Ishikawa (cell line): ENCODE measurements around the gene RGS7.

Source experiments
- CEBPB ChIP-seq: IDR thresholded peaks from 2 replicates; pipeline ENCODE4 v1.6.1; 2012
- CREB1 ChIP-seq: IDR thresholded peaks from 2 replicates; pipeline ENCODE4 v1.6.1; 2012; ENCODE audit warnings: low read depth
- EGR1 ChIP-seq: IDR thresholded peaks from 2 replicates; pipeline ENCODE4 v1.6.1; 2012
- EP300 ChIP-seq: IDR thresholded peaks from 2 replicates; pipeline ENCODE4 v1.6.1; 2012; ENCODE audit warnings: borderline replicate concordance
- FOXM1 ChIP-seq: IDR thresholded peaks from 2 replicates; pipeline ENCODE4 v1.6.1; 2012; ENCODE audit warnings: low read depth, borderline replicate concordance
- MAX ChIP-seq: IDR thresholded peaks from 2 replicates; pipeline ENCODE4 v1.6.1; 2012
- NFIC ChIP-seq: IDR thresholded peaks from 2 replicates; pipeline ENCODE4 v1.6.1; 2012
- RAD21 ChIP-seq: IDR thresholded peaks from 2 replicates; pipeline ENCODE4 v1.6.1; 2012; ENCODE audit warnings: low read depth
- REST ChIP-seq: IDR thresholded peaks from 2 replicates; pipeline ENCODE4 v1.6.1; 2012; ENCODE audit warnings: low read depth, mild to moderate bottlenecking
- TAF1 ChIP-seq: IDR thresholded peaks from 2 replicates; pipeline ENCODE4 v1.6.1; 2012; ENCODE audit warnings: low read depth, mild to moderate bottlenecking
- TCF12 ChIP-seq: IDR thresholded peaks from 2 replicates; pipeline ENCODE4 v1.6.1; 2012; ENCODE audit warnings: low read depth
- TEAD4 ChIP-seq: IDR thresholded peaks from 2 replicates; pipeline ENCODE4 v1.6.1; 2012
- USF1 ChIP-seq: IDR thresholded peaks from 2 replicates; pipeline ENCODE4 v1.6.1; 2012
- YY1 ChIP-seq: IDR thresholded peaks from 2 replicates; pipeline ENCODE4 v1.6.1; 2012; ENCODE audit warnings: low read depth
- ZBTB7A ChIP-seq: IDR thresholded peaks from 2 replicates; pipeline ENCODE4 v1.6.1; 2012; ENCODE audit warnings: low read depth

The RGS7 gene

GRCh38 chr1:241102664-241103063, 254.3 kb downstream of the RGS7 start:
- TF ChIP-seq TCF12 (no peak), USF1 (no peak), RAD21 (no peak), TAF1 (no peak), NFIC (no peak), REST (no peak), EGR1 (no peak), YY1 (no peak), CREB1 (no peak)

GRCh38 chr1:241101622-241102021, 255.4 kb downstream of the RGS7 start:
- TF ChIP-seq EGR1 (no peak), FOXM1 (no peak), NFIC (no peak), TAF1 (no peak), TEAD4 (no peak), REST (no peak), YY1 (no peak), CREB1 (no peak), ZBTB7A (no peak), MAX (no peak), RAD21 (no peak), CEBPB (no peak), TCF12 (no peak), USF1 (no peak), EP300 (no peak)

GRCh38 chr1:241097479-241097878, 259.5 kb downstream of the RGS7 start:
- TF ChIP-seq USF1 (no peak), REST (no peak), CREB1 (no peak), RAD21 (no peak), NFIC (no peak)

- TF ChIP-seq REST = no peak
- TF ChIP-seq TAF1 = no peak
- TF ChIP-seq MAX = no peak
- TF ChIP-seq TEAD4 = no peak
- TF ChIP-seq TCF12 = no peak
- TF ChIP-seq RAD21 = no peak
- TF ChIP-seq YY1 = no peak
- TF ChIP-seq CREB1 = no peak
- TF ChIP-seq USF1 = no peak
- TF ChIP-seq EGR1 = no peak
- TF ChIP-seq FOXM1 = no peak
- TF ChIP-seq EP300 = no peak
- no peak for TF ChIP-seq NFIC
- no peak for TF ChIP-seq CEBPB
- no peak for TF ChIP-seq ZBTB7A
Measured at GRCh38 chr1:241096982-241097381, 260.0 kb downstream of the RGS7 start.
